Right kidney (tissue), 1 donor: ENCODE data around the gene THRAP3.

Source experiments
- DNase-seq: peaks from one replicate; pipeline ENCODE4 v3.0.0-alpha.2; 2016

Gene THRAP3

GRCh38 chr1:36352910-36353878, 129.0 kb downstream of the THRAP3 start:
- no peak for DNase-seq

DNA sequence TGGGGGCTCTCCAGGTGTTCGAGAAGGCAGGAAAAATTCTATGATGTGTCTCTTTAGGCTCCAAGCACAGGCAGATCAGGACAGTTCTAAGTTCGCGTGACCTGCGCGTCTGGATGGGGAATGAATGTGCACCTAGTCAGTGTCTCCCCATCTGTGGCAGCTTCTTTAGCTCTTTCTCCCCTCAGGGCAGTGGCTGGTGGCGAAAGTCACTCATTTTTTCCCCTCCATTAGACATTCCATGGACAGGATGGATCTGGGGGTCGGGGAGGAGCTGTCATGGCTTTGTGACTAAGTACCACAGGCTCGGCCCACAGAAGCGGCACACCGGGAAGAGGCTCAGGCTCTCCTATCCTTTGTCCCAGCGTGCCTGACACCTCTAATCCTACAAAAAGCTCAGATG, 130.2 kb downstream of the THRAP3 start:
- DNase-seq, result no peak
